NAMALWA (cell line): ENCODE data around the gene DNASE1L3.
"Not testable (repeated sequence)": the region's sequence is repeated elsewhere in the genome, so short reads cannot be mapped to it uniquely, and the experiment has no call there.

ENCODE experiments used
- DNase-seq: peaks from one replicate; pipeline ENCODE4 v3.0.0-alpha.2; 2015; ENCODE audit warnings: low spot score

Gene DNASE1L3, protein sequence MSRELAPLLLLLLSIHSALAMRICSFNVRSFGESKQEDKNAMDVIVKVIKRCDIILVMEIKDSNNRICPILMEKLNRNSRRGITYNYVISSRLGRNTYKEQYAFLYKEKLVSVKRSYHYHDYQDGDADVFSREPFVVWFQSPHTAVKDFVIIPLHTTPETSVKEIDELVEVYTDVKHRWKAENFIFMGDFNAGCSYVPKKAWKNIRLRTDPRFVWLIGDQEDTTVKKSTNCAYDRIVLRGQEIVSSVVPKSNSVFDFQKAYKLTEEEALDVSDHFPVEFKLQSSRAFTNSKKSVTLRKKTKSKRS

GRCh38 chr3:58210761-58211460 is at the start of gene DNASE1L3:
TSS of gene DNASE1L3 (minus strand) at chr3:58210972. CDS start at chr3:58210906, 66 bp downstream.
- no peak for DNase-seq

DNA sequence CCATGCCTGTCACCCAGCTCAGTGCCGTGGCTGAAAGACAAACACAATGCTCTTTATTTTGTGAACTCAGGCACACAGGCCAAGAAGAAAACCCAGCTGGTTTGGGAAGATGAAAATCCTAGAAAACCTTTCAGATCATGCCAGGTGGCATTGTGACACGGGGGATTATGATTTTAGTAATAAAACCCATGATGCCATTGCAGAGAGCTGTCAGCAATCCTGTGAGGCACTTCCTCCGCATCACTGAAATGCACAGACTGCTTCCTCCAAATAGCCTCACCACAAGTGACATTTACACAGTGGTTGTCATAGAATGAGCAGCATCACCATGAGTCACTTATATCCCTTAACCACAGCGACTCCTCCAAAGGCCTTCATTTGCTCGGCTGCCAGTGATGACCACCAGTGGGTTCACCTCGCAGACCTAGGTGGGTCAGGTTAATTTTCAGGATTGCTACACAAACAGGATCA is 49.5 kb upstream of the DNASE1L3 start:
- DNase-seq = no peak

DNA sequence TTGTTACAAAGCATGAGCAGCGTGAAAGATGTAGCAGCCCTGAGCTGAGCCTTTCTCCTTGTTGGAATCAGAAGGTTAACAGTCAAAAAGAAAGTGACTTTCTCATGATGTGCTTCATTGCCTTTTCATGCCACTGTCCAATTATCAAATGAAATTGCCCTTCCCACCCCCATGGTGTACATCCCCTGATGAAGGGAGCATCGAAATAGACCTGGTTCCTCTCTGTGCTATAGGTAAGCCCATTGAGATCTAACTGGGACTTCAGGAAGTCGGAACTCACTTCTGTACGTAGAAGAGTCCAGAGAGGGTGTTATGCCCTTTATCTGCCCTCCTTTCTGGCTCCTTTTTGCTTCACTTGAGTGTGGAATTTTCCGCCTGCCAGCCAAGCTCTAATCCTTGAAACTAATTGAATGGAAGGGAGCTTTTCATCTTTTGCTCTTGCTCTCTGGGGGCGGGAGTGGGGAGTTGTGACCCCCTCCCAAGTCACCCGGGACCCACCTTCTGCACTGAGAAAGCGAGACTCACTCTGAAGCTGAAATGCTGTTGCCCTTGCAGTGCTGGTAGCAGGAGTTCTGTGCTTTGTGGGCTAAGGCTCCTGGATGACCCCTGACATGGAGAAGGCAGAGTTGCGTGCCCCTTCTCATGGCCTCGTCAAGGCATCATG is 47.8 kb upstream of the DNASE1L3 start:
- no peak for DNase-seq

- no peak for DNase-seq
Measured at GRCh38 chr3:58256511-58256910, 45.7 kb upstream of the DNASE1L3 start.

DNA sequence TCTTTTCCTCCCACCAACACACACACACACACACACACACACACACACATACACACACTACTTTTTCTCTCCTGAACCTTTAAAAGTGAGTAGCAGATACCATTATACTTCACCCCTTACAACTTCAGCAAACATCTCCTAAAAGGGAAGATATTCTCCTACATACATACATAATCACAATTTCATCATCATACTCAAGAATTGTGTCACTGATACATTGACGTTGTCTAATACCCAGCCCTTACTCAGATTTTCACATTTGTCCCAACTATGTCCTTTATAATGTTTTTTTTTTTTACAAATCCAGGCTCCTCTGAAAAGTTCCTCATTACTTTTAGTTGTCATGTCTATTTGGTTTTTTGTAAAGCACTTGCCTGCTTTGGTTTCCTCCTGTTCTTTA is 45.3 kb upstream of the DNASE1L3 start:
- DNase-seq = no peak

- DNase-seq = no peak
Measured at GRCh38 chr3:58254144-58254543, 43.4 kb upstream of the DNASE1L3 start.

DNA sequence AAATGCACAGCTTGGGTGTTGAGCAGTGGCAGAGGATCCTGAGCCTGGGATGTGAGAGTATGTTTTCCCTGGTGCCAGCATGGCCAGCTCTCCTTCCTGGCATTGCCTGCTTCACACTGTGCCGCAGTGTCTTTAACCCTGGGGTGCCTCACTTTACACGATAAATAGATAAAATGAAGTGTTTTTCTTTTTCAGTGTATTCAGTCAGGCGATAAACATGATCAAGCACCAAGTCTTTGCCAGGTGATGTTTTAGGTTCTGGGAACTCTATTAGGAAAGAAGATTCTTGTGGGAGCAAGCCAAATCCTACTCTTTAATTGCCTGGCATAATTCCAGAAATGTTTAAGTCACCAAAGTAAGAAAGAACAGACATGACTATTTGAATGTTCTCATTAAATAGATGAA is 40.9 kb upstream of the DNASE1L3 start:
- DNase-seq = no peak

DNA sequence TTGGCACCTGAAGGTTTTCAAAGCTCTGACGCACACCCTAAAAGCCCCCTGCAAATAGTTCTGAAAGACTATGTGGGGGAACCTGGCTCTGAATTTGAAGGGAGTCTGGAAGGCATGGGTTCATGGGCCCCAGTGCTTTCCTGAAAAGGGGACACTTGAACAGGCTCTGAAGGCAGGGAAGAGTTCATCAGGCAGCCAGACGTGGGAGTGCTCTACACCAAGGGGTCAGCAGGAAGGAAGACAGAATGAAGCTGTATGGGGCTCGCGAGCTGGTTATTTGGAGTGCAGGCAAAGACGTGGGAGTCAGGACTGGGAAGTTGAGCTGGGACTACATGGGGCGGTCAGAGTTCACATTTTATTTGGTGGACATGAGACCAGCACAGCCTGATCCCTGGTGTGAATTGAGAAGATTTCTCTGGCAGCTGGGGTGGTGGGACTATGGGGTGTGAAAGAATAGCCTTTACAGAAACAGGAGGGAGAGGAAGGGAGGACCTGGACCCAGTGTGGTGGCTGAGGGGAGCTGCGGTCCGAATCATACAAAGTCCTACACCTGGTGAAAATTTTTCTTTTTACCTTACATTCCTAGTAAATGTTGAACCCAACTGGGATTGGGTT is 39.4 kb upstream of the DNASE1L3 start:
- no peak for DNase-seq

- DNase-seq = no peak
Measured at GRCh38 chr3:58249358-58250092, 38.8 kb upstream of the DNASE1L3 start.

GRCh38 chr3:58246148-58247047 is 35.6 kb upstream of the DNASE1L3 start:
- DNase-seq = no peak

GRCh38 chr3:58243976-58244585 is 33.3 kb upstream of the DNASE1L3 start:
- DNase-seq = no peak

DNA sequence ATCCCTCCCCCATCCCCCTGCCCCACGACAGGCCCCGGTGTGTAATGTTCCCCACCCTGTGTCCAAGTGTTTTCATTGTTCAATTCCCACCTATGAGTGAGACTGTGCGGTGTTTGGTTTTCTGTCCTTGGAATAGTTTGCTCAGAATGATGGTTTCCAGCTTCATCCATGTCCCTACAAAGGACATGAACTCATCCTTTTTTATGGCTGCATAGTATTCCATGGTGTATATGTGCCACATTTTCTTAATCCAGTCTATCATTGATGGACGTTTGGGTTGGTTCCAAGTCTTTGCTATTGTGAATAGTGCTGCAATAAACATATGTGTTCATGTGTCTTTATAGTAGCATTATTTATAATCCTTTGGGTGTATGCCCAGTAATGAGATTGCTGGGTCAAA is 32.1 kb upstream of the DNASE1L3 start:
- DNase-seq = not testable (repeated sequence)

GRCh38 chr3:58242340-58242739 is 31.6 kb upstream of the DNASE1L3 start:
- no peak for DNase-seq

- DNase-seq = no peak
Measured at GRCh38 chr3:58241306-58242044, 30.7 kb upstream of the DNASE1L3 start.

DNA sequence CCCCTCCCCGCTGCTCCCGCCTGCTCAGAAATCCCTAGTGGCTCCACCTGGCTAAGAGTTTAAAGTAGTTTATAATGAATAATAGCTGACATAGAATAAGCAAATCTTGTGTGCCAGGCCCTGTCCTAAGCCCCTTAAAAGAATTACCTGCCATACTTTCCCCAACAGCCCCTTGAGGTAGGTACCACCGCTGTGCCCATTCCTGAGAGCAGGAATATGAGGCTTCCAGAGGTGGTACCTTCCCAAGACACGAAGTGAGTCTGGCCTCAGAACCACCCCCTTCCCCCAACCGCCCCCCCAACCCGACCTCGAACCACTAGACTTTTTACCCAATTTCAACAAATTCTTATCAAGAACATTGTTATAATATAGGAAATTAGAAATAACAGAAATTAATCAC is 28.1 kb upstream of the DNASE1L3 start:
- no peak for DNase-seq

GRCh38 chr3:58237941-58238681 is 27.3 kb upstream of the DNASE1L3 start:
- peak; percentile 65 for DNase-seq

- peak; percentile 70 for DNase-seq
Measured at GRCh38 chr3:58237238-58237940, 26.6 kb upstream of the DNASE1L3 start, which contains the start of gene ABHD6. TSS of gene ABHD6 (plus strand) at chr3:58237792. CDS start at chr3:58256587, 18,795 bp downstream.
